ENCODE results near the gene JAM2. TPM values are rescaled to one million over a fixed set of nuclear protein-coding genes. Genes with fewer than 3 reads are reported as not detected.
A peak's percentile ranks its signal among the peaks of the same experiment; 100 is the strongest.

The JAM2 gene
- total RNA-seq, 1 donor from 2014 or later: 23.7 TPM

GRCh38 chr21:25639551-25640201, 618 bp downstream of the JAM2 start:
- intact Hi-C loops (cut with micrococcal nuclease): no loop called here
- H3K36me3 ChIP-seq: no peaks in the 10 kb centered on the region
- DNase-seq: peak; percentile 62
- H3K4me3 ChIP-seq: peak overlapping the region; percentile 92
- H3K27ac ChIP-seq (replicated peaks): peak overlapping the region; percentile 96
- TF ChIP-seq CTCF (IDR thresholded peaks at IDR 0.05; ENCODE audit: borderline replicate concordance): peak; percentile 65
- peaks cover 46% of the 10 kb centered on the region for H3K4me1 ChIP-seq
- H3K9me3 ChIP-seq (replicated peaks): no peaks in the 10 kb centered on the region
- H3K27me3 ChIP-seq (ENCODE audit: low read depth): no peaks in the 10 kb centered on the region

- intact Hi-C loops (cut with micrococcal nuclease): no loop called here
- H3K4me3 ChIP-seq: peak overlapping the region; percentile 92
- peak overlapping the region; percentile 96 for H3K27ac ChIP-seq (replicated peaks)
- H3K9me3 ChIP-seq (replicated peaks): no peaks in the 10 kb centered on the region
- no peaks in the 10 kb centered on the region for H3K36me3 ChIP-seq
- H3K4me1 ChIP-seq: peaks cover 46% of the 10 kb centered on the region
- TF ChIP-seq CTCF (IDR thresholded peaks at IDR 0.05; ENCODE audit: borderline replicate concordance): no peak
- peak; percentile 38 for DNase-seq
- no peaks in the 10 kb centered on the region for H3K27me3 ChIP-seq (ENCODE audit: low read depth)
Measured at GRCh38 chr21:25640202-25640942, 1.3 kb downstream of the JAM2 start.

- Histone ChIP-seq H3K4me1 (peaks cover 46% of the 10 kb centered on the region), H3K27ac (replicated peaks) (peak overlapping the region; percentile 96), H3K27me3 (ENCODE audit: low read depth) (no peaks in the 10 kb centered on the region), H3K4me3 (peak overlapping the region; percentile 92), H3K9me3 (replicated peaks) (no peaks in the 10 kb centered on the region), H3K36me3 (no peaks in the 10 kb centered on the region)
- no peak for DNase-seq
- intact Hi-C loops (cut with micrococcal nuclease): no loop called here
- no peak for TF ChIP-seq CTCF (IDR thresholded peaks at IDR 0.05; ENCODE audit: borderline replicate concordance)
Measured at GRCh38 chr21:25640943-25641292, 1.9 kb downstream of the JAM2 start.

GRCh38 chr21:25643486-25643885, 4.4 kb downstream of the JAM2 start:
- Histone ChIP-seq H3K27ac (replicated peaks) (no peak overlapping the region), H3K4me1 (peaks cover 46% of the 10 kb centered on the region), H3K27me3 (ENCODE audit: low read depth) (no peaks in the 10 kb centered on the region), H3K4me3 (no peak overlapping the region), H3K9me3 (replicated peaks) (no peaks in the 10 kb centered on the region), H3K36me3 (no peaks in the 10 kb centered on the region)
- no peak for TF ChIP-seq CTCF (IDR thresholded peaks at IDR 0.05; ENCODE audit: borderline replicate concordance)
- no peak for DNase-seq
- intact Hi-C loops (cut with micrococcal nuclease): no loop called here

GRCh38 chr21:25646474-25646873, 7.4 kb downstream of the JAM2 start:
- intact Hi-C loops (cut with micrococcal nuclease): loop anchor here (5.0 kb wide), 1 partner anchor 51 kb away; no protein-coding TSS in a partner anchor
- DNase-seq: no peak
- Histone ChIP-seq H3K9me3 (replicated peaks) (no peaks in the 10 kb centered on the region), H3K4me3 (no peak overlapping the region), H3K36me3 (no peaks in the 10 kb centered on the region), H3K27ac (replicated peaks) (no peak overlapping the region), H3K27me3 (ENCODE audit: low read depth) (no peaks in the 10 kb centered on the region), H3K4me1 (peaks cover 17% of the 10 kb centered on the region)
- no peak for TF ChIP-seq CTCF (IDR thresholded peaks at IDR 0.05; ENCODE audit: borderline replicate concordance)

Data from left ventricle myocardium inferior (tissue), 1 donor.